Posterior vena cava (tissue), 2 donors: ENCODE data around the gene ZNF831. TPM values are rescaled to one million over a fixed set of nuclear protein-coding genes. Genes with fewer than 3 reads are reported as not detected.

Experiments
- DNase-seq: peaks from one replicate; pipeline ENCODE4 v3.0.0-alpha.2; 2020; ENCODE audit warnings: low spot score
- intact Hi-C, 2 donors: fragments of 100-400 bp; cut with DNase I; formaldehyde crosslinking; loops; one replicate each; pipeline versions ENCODE4 v1.14.1 to v1.14.2; 2022 to 2023
- total RNA-seq, 2 donors: library from RNA; stranded (reverse); fragmentation: NEBNext Ultra II Directional; extraction: Animal tissue kit (Norgen Biotek cat#: 25700); gene quantifications; one replicate each; pipeline ENCODE4 v1.2.1, GENCODE V29; 2021
- donor health status: DM: yes; HTN: yes; CAD: no.
- donor health status: DM: yes; HTN: yes; CAD: no.

ZNF831 gene
- total RNA-seq, 2 donors from 2014 or later: 0.37 to 0.57 TPM

DNA sequence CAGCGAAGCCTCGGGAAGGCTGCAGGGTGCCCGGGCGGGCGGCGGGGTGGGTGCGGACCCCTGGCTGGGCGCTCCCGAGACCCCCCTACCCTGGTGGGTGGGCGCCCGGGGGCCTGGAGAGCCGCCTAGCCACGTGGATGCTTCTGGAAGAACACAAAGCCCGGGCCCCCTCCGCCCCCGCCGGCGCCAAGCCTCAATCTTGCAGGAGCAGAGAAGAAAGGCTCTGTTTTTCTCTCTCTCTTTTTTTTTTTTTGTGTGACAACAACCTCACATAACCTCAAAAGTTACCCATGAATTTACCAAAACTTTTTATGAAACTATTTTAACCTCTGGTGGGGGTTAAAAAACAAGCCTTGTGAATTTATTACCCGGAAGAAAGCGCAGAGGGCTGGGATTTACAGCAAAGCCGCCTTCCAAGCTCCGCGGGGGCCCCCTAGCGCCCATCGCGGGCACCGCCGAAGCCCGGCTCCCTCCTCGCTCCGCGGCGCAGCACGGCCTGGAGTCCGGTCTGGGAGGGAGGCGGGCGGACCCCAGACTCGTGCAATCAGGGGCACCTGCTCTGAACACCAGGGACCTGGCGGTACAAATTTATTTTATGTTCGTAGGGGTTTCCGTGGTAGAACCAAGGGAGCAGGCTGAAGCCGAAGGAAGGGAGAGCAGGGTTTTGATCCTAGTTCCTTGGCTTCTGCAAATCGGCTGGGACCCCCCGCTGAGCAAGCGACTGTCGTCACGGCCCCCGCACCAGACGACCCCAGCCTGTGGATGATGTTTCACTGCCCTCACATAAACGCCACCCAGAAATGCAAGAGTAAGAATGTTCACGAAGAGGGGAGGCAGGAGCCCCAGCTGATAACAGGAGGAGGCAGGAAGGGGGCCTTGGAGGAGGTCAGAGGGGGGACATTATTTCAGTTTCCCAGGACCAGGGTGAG is 58.9 kb downstream of the ZNF831 start:
- intact Hi-C loops: loop anchor here (5.0 kb wide), 2 partner anchors 135 to 350 kb away; no protein-coding TSS in a partner anchor
- DNase-seq: peak; percentile 93

DNA sequence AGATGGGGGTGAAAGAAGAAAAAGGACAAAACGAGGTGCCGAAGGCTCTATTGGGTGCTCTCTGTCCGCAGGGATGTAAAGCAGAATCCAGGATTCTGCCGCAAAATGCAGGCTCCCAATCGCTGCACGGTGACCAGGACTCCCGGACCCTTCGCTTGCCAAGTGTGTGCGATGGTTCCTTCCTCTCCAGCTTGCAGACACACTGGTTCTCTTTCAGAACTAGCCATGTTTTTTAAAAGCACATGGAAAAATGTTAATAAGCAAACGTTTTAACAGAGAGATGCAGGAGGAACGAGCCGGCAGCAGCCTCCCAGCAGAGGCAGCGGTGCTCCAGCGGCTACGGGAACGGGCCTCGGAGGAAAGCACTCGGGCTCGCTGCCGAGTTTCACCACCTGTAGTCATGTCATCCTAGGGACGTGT is 59.6 kb downstream of the ZNF831 start:
- no peak for DNase-seq
- intact Hi-C loops: loop anchor here (5.0 kb wide), 2 partner anchors 136 to 351 kb away; no protein-coding TSS in a partner anchor

DNA sequence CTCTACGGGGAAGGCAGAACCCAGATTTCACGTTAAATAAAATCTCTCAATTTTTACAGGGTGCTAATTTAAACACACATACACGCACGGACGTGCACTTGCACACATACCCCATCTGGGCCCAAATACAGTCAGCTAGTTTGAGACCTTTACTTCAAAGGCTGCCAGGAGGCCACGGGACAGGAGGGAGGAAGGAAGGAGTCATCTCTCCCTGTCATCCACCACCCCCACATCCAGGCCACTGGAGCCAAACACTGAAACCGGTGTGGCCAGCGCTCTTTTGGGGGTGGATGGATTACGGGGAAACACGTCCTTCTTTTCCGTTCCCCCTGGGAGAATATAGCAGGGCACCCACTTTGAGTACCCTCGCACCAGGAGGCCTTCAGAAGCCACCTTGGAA is 60.1 kb downstream of the ZNF831 start:
- intact Hi-C loops: loop anchor here (5.0 kb wide), 2 partner anchors 136 to 351 kb away; no protein-coding TSS in a partner anchor

DNA sequence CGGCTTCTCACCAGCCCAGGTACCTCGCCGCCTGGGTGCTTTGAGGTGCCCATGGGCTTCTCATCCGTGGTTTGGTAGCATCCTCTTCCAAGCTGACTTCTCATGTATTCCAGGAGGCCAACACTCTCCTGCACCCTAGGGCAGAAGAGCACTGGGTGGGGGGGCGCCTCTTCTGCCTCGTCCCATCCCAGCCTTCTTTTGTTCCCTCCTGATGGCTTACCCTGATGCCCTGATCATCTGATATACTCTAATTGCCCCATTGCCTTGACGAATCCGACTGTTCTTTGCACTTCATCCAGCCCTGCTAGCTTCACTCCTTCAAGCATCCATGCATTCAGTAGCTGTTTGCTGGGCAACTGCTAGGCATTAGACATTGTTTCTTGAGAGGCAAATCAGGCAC is 60.6 kb downstream of the ZNF831 start:
- no peak for DNase-seq
- intact Hi-C loops: loop anchor here (5.0 kb wide), 2 partner anchors 137 to 352 kb away; no protein-coding TSS in a partner anchor

More for the DNA sequence above, 60.1 kb downstream of the ZNF831 start:
- DNase-seq: no peak

DNA sequence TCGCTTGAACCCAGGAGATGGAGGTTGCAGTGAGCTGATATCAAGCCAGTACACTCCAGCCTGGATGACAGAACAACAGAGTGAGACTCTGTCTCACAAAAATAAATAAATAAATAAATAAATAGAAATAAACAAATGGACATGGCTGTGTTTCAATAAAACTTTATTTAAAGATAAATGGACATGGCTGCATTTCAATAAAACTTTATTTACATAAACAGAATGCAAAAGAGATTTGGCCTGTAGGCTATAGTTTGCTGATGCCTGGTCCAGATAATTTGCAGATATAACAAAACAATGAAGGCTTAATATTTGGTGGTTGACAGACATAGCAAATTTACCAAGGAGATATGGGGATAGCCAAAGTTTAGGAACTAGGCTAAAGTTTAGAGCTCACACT is 66.8 kb downstream of the ZNF831 start:
- no peak for DNase-seq
- intact Hi-C loops: loop anchor here in 1 of 2 donors (5.0 kb wide), 1 partner anchor 368 kb away; no protein-coding TSS in a partner anchor

DNA sequence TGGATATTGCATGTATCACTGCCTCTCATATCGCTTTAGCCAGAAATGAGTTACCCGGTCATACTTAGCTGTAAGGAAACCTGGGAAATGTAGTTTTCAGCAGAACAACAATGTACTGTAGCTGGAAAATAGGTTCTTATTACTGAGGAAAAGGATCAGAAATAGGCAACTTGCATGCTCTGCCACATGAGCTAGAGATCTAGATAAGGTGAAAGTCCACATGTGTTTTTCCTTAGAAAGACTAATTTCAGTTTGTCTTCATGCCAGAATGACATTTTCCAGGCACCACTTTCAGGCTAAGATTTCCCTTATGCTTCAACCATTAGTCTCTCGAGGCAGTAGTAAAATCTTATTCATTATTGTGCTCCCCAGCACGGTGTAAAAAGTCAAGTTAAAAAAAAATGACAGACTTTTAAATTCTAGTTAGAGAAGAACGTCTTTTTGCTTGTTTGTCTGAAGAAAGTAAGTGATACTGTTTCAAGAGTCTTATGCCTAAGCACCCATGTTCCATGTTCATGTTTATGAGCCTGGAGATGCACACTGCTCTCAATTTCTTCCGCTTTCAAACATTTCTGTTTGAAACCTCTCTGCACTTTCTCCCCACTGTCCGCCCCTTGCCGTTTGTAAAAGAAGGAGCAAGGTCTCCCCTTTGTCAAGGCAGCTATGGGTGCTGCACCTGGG is 67.6 kb downstream of the ZNF831 start:
- intact Hi-C loops: loop anchor here in 1 of 2 donors (5.0 kb wide), 1 partner anchor 369 kb away; no protein-coding TSS in a partner anchor
- DNase-seq: no peak

DNA sequence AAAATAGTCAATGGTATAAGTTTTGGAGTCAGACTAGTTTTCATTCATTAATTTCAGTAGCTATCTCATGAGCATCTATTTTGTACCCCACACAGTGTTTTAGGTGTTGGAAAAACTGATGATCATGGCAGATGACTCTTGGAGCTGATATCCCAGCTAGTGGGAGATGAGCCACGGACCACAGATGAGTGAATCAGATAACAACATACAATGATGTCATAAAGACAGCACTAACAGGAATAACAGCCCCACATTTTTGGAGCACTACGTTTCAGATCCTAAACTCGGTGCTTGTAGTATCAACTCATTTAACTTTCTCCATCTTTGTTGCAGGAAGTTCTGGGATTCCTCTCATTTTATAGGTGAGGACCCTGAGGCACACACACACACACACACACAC is 69.0 kb downstream of the ZNF831 start:
- intact Hi-C loops: loop anchor here in 1 of 2 donors (5.0 kb wide), 1 partner anchor 370 kb away; no protein-coding TSS in a partner anchor
- DNase-seq: no peak

DNA sequence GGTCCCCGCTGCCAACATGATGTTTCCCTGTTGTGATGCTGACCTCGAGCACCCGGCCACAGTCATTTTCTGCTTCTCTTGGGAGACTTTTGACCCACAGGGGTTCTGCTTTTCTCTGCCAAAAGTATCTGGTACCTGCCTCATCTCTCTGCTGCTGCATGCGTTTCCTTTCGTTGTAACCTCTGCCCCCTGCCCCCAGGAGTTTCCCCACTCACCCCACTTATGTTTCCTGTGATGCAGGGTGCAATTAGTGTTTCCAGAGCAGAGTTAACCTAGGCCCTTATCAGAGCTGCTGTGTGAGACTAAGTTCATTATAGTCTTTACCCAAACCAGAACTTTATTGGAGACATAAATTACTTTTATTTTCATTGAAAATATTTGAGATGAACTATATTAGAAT is 71.6 kb downstream of the ZNF831 start:
- no peak for DNase-seq
- intact Hi-C loops: no loop called here

DNA sequence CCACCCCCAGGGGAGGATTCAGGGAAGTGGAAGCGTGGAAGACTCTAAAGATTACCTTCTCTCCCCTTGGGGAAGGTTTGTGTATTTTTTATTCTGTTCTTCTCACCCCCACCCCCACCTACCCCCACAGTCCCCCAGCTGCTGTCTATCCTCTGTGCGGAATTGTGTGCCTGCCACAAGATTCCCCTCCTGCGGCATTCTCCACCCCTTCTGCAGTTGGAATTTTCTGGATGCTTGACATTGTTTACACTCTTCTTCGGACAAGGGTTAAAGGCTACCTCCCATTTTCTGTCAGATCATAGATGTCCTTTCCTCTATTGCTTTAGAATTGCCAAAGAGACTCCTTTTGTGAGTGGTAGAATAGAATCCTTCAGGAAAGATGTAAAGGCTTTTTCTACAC is 76.4 kb downstream of the ZNF831 start:
- intact Hi-C loops: no loop called here
- DNase-seq: no peak

DNA sequence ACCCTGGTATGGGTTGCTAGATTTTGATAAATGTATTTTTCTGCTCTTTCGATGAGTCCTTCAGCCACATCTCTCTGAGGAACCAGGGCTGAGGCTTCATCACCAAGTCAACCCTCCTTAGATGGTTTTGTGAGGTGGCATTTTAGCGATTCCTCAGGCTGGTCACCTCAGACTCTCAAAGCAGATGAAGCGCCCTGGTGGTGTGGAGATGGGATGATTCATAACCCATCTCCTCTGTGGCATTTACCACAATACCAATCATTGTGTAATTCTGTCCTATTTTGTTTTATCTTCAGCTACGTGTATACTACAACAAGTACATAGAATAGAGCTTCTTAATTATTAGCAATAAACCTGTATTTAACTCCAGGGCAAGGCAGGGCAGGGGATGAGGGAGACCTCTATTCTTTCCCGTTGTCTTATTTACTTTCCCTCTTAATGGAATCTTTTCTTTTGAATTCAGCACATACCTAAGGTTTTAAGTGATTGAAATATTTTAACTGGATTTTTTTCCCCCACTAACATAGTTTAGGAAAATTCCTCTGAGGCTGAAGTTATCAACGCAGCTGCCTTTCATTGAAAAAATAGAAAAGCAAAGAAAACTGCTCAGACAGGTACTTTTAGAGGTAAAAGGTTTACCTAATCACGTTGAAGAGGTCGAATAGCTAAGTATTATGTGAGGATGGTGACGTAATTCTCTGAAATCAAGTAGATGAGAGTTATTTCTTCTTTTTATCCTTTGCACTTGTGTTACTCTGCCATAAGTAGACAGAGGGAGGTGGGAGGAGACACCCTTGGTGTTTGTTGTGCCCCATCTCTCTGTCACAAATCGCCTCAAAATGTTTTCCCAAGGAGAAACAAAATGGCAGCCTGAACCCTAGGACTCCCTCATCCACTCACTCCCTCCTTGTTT is 79.3 kb downstream of the ZNF831 start:
- DNase-seq: no peak
- intact Hi-C loops: no loop called here

DNA sequence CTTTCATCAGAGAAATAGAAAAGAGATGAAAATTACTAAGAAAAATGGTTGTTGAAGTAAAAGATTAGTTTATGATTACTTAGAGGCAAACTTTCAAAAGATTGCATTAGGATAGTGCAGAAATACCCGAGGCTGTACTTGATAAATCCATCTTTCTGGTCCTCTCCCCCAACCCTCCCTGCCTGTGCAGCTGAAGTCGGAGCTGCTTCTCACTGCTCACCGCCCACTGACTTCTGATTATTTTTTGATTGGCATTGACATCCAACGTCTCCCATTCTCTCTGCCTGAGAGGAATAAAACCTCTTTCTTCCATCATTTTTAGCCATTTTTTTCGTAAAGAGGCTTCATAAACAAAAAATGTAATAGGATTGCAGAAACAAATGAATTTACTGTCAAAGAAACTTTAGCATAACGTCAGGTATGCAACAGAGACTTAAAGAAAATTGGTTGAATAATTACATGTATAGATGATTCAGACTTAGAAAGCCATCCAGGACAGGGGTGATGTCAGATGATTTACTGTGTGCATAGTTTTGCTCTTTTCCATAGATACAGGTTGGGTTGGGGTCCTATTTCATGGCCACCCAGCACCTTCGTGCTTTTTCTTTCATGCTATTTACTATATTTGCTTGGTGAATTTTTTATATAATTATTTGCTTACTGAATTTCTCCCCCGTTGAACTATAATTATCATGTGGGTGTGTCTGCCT is 83.2 kb downstream of the ZNF831 start:
- intact Hi-C loops: no loop called here
- DNase-seq: no peak

DNA sequence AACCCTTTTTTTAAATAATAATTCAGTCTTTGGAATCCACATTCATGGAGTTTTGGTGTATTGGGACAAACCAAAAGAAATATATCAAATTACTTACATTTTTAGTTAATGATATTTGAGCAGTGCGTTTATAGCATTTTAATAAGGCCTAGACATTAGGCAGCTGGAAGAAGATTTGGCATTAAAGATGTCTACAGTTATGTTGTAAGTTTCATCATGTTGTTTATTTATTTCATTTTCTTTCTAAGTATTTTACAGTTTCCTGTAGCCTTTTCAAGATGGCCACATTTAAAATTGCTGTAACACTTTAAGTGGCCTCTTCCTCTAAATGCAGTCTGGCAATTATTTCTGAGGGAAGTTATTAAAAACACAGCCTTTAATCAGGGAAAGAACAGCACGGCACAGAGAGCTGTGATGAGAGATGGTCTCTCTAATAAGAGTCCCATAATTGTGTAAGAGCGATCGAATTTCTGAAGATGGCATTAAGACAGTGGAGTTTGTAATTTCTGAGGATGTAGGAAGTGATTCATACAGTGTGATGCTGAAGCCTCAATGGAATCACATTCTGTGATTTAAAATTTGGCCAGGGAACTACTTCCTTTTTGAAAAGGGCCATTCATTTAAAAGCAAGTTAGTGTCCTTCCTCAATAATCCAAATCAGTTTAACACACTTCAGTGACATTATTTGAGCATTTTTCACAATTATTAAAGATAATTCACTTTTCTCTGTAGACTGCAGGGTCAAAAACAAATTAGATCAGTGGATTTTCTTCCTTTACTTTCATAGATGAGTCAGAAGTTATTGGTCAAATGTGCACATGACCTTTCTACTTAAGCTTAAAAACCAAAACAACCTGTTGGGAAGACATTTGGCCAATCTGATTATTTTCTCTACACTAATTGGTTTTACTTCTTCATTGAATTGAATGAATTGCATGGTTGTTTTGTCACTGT is 84.4 kb downstream of the ZNF831 start:
- intact Hi-C loops: no loop called here
- DNase-seq: no peak

DNA sequence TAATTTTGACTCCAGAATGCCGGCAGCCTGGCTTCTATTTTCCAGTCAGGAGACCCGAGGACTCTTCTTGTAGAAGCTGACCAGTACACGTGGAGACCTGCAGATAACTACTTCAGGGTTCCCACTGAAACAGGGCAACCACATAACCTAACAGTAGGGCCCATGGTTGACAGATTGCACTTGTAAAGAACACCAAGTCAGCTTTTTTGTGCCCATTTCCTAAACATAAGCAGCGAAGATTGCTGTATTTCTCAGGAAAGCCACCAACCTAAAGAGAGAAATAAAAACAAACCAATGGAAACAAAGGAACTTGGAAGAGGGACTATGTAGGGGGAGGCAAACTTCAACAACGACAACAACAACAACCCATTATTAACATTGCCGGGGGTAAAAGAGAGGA is 86.7 kb downstream of the ZNF831 start:
- DNase-seq: no peak
- intact Hi-C loops: no loop called here

DNA sequence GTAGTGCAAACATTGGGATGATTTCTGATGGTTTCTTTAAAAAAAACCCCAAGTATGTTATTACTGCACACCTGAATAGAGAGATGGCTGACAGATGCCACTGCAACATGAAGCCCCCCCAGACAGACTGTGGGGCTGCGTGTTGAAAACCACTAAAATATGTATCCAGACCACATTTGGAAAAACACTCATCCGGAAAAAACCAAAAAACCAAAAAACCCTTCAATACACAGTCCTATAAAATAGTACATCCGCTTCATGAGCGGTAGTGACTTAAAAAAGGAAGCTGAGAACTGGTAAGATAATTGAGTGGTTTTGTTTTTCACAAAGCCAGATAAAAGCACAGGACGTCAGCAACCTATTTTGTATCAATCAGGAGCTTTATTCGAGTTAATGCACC is 89.7 kb downstream of the ZNF831 start:
- intact Hi-C loops: no loop called here
- no peak for DNase-seq

DNA sequence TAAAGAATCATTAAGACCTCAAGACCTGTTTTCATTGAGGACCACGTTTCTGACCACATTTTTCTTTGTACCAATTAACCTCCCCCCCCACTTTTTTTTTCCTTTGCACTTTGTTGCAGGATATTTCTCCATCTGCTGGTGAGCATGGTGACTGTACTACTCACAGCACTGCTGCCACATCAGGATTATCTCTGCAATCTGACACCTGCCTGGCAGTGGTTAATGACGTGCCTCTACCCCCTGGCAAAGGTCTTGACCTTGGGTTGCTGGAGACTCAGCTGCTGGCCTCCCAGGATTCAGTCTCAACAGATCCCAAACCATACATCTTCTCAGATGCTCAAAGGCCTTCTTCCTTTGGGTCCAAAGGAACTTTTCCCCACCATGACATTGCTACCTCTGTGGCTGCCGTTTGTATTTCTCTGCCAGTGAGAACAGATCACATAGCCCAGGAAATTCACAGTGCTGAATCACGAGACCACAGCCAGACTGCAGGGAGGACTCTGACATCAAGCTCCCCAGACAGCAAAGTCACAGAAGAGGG is 90.2 kb downstream of the ZNF831 start:
- DNase-seq: no peak
- intact Hi-C loops: no loop called here

DNA sequence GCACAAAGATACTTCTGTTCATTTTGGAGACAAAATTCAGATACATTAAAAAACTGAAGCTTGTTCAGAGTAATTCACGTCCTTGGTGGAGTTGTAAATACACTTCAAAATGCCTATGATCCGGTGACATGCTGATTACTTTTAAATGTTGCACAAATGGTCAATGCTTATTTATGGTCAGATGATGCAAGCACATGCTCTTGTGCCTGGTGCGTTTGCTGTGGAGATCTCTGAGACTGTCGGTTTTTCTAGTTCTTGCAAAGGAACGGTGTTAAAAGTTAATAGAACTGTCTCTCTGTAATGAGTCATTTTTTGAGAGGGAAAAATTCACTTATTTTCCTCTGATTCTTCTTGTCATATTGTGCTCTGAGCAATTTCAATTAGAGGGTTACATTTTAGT is 91.6 kb downstream of the ZNF831 start:
- intact Hi-C loops: no loop called here
- DNase-seq: no peak

DNA sequence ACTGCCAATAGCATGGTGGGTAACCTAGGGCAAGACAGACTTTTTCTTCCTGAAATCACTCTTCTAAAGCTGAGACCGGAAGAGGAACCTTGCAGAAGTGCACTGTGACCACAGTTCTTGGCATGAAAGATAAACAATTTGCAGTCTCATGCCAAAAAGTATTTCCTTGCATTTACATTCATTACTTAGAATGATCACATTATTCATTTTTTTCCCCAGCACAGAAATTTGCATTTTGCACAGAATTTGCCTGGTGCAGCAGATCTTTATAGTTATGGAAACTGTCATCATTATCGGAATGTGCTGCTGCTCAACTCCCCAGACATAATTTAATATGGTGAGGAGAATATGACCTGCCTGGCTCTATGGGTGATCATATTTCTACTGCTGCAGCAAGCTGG is 94.6 kb downstream of the ZNF831 start:
- intact Hi-C loops: no loop called here

More for the DNA sequence above, 94.6 kb downstream of the ZNF831 start:
- no peak for DNase-seq
